GM21360 (cell line): ENCODE results near the gene ERICH3.
A peak's percentile ranks its signal among the peaks of the same experiment; 100 is the strongest.
"Not testable (repeated sequence)": the region's sequence is repeated elsewhere in the genome, so short reads cannot be mapped to it uniquely, and the experiment has no call there.

Experiments
- ATAC-seq: cut with Tn5 transposase; IDR thresholded peaks from one replicate; pipeline ENCODE4 v1.9.1; 2021; ENCODE audit warnings: mild to moderate bottlenecking, moderate library complexity; ENCODE audit not compliant: unreplicated experiment

Gene ERICH3

DNA sequence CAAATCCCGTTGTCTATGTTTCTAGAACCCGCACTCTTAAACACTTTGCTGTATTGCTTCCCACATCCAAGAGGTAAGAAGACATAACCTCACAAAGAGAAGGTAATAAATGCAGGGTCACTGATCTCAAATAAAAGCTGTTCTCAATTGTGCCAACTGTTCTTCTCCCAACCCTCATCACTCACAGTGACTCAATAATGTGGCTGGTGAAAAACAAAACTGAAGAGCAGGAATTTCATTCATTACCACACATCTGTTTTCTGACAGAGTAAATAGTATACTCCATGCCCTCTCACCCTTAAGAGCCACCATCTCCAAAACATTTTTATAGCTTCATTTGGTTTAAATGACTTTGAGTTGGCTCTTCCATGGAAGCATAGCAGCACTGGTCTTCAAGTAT, 6.2 kb upstream of the ERICH3 start:
- ATAC-seq, result no peak

DNA sequence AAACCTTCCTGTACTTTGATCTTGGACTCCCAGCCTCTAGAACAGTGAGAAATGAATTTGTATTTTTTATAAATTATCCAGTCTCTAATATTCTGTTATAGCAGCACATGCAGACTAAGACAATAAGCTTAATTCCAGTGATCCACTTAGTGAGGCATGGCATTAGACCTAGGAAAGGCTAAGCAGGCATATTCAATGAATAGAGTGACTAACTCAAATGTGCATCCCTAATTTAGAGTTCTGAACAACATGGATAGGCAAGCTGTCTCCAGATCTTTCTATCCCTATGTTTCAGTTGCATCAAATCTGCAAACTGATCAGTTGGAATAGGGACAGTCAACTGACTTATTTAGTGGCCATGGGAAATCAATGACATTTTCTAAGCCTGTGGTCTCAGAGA, 4.3 kb upstream of the ERICH3 start:
- ATAC-seq, result no peak

DNA sequence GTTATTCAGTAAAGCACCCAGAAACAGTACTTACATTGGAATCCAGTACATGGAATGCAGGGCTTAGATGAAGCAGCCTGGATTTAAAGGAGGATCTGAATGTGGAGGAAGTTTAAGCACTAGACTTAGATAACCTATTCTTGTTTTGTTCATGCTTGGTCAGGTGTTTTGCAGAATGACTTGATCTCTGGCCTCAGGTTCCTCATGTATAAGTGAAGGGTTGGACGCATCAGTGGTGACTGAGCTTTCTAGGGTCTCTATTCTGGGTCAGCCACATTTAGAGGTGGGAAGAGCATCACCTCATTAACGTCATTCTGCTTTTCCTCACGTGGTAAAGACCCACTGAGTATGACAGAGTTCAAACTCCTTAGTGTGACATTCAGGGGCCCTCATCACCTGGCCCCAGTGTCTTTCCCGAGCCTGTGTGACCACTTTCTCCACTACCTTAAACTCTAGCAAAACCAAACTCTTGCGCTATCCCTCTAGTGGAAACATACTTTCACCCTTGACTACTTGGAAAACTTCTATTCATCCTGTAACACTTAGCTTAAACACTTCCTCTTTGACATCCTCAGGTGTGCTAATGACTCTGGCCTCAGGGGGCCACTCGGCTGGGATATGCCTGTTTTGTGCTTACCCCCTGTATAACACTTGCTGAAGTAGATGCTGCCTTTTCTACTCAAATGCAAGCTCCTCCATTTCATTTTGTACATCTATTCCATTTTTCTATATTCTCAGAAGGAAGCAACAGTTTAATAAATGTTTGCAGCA, 871 bp upstream of the ERICH3 start:
- peak; percentile 37 for ATAC-seq

DNA sequence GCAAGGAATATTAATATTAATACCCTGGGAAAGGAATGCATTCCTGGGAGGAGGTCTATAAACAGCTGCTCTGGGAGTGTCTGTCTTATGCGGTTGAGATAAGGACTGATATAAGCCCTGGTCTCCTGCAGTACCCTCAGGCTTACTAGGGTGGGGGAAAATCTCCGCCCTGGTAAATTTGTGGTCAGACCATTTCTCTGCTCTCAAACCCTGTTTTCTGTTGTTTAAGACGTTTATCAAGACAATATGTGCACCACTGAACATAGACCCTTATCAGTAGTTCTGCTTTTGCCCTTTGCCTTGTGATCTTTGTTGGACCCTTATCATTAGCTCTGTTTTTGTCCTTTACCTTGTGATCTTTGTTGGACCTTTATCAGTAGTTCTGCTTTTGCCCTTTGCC, 2.7 kb downstream of the ERICH3 start:
- ATAC-seq, result not testable (repeated sequence)

DNA sequence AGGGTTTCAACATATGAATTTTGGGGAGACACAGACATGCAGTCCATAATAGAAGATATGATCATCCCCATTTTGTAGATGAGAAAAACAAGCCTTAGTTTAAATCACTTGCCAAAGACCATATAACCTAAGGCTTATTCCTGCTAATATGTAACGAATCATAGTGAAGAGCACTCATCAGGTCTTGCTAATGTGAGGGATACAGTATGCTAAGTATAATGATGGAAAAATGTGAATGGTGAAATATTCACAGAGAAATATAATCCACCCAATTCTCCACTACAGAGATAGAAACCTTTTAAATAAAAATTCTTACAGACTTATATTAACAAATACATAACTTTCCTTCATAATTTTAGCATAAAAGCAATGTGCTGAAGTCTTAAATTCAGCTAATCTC, 18.9 kb downstream of the ERICH3 start:
- no peak for ATAC-seq

DNA sequence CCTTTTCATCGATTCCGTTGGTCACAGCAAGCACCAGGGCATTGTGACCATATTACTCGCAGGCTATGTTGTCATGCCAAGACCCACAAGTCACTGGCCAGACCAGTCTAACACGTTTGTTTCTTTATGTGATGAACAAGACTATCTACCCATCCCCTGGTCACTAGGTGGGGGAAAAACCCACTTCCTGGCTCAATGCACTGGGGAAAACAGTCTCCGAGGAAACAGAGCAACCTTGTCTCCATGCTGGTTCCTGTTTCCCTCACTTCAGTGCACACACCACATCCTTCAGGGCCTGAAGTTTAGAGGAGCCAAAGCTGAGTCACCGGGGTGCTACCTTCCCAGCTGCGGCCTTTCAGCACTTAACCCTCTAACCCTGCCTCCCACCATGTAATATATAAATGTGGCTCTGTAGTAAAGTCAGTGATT, 20.9 kb downstream of the ERICH3 start:
- ATAC-seq, result peak; percentile 98

DNA sequence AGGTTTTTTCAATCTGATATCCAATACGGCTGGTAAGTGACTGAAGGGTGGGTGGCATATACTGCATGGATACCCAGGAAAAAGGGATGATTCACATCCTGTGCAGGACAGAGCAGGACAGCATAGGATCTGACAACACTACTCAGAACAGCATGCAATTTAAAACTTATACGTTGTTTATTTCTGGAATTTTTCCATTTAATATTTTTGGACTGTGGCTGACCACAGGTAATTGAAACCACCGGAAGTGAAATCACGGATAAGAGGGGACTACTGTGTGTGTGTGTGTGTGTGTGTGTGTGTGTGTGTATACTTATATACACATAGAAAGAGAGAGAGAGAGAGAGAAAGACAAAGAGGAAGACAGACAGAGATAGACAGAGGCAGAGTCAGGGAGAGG, 23.0 kb downstream of the ERICH3 start:
- no peak for ATAC-seq

DNA sequence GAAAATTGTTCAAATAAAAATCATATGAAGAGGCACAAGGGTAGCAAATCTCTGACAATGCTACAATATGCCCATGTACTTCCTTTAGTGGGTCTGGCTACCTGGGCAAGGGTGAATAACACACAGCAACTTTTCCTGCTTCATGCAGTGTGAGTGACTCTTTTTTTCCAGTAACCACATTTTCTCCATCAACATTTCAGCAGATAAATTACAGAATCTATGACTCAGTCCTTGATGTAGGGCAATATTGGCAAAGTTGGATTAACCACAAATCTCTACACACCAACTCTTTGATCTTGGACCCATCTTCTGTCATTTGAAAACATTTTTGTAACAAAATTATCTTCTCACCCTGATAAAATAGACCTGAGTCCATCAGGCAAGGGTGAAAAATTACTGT, 31.7 kb downstream of the ERICH3 start:
- no peak for ATAC-seq

DNA sequence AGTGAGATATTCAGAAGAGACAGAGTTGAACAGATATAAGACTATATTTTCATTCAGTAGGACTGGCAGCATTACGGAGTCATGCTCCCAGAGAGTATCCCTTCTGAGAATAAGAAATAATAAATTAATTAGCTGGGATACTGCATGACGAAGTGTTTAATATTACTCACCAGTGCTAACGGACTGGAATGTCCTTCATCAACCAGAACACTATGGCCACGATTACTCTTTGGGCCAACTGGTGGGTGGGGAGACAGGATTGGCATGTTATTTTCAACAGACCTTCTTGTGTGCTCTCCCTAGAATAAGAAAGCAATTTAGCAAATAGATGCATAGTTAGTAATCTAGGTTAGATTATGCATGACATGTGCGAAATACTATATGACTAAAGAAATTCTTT, 32.4 kb downstream of the ERICH3 start:
- no peak for ATAC-seq

DNA sequence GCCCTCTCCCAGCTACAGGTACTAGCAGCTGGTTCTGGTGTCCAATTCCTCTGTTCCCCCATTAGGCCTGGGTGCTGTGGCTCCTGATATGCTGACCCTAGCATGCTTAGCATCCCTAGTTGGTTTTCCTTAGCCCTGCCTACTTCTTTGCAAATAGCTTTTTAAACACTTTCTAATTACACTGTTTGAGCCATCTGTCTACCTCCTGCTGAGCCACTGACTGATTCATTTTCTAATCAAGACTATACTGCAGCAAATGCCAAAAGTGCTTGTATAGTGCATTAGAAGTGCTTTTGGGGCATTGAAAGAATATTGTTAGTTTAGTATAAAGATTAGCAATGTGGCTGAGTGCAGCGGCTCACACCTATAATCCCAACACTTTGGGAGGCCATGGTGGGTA, 36.3 kb downstream of the ERICH3 start:
- no peak for ATAC-seq

DNA sequence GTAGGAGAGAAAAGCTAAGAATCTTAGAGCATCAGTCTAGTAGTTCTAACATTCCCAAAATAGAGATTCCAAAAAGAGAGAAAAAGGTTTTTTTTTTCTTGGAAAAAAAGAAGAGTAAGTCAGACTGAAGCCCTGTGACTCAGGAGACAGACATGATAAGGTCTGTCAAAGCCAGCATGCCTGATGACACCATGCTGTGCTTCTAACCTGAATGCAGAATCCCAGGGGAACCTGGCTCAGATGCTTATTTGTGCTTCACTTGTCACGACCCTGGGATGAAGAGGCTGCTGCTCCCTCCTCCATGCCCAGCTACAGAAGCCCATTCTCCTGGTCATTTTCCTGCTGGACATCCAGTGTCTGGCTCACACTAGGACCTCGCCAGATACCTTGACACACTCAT, 44.3 kb downstream of the ERICH3 start:
- ATAC-seq, result no peak

DNA sequence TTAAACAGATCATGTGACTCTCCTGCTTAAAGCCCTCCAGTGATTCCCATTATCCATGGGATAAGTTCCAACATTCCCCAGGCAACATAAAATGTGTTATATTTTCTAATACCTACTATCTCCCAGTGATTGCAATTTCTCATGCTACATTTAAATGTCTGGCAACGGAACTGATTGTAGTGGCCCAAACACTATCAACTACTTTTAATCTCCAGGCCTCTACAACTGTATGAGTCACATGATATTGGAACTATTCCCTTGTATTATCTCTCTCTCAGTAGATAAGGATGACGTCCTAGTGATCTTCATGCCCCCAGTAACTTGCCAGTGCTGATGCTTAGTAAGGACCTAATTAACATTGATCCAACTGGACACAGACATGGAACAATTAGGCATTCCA, 49.9 kb downstream of the ERICH3 start:
- ATAC-seq, result no peak

DNA sequence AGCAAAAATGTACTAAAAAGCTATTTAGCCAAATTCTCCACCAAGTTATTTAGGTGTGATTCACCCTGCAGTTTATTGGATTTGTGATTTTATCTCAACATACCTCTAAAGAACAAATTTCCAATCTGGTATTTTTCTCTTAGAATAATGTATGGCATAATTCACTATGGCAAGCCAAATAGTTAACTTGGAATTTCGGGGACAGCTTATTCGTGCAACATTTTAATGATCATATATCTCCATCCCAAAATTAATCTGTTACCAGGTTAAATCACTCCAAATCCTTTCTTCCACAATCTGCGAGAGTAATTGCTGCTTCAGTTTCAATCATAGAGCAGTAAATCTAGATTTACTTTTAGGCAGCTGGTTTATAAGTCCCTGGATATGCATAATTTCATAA, 53.4 kb downstream of the ERICH3 start:
- no peak for ATAC-seq

DNA sequence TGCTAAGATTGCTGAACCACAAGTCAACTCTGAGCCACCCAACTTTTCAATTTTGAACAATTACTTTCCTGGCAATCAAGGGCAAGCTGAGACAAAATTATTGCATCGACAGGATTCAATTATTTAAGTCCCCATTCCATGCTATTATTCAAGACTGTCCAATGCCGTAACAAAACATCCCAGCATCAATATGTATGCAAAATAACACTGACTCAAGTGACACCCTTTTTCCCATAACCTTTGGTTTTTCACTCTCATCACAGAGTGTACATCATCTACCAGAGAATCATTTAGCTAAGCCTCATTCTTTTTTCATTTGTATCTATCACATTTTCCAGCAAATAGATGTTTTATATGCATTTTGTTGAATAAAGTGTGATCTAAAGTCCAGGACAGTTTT, 54.6 kb downstream of the ERICH3 start:
- no peak for ATAC-seq

DNA sequence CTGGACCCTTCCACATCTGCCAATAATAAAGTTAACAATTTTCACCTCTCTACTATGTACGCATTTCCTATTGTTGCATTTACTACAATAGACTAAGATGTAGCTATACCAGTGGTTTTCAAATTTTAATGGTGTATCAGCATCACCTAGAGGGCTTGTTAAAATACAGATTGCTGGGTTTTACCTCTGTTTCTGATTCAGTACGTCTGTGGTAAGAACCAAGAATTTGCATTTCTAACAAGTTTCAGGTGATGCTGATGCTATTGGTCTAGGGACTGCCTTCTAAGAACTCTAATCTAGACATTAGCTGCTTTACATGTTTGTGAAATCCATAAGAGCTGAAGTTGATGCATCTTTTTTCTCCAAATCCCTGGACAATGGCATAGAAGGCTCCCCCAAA, 59.7 kb downstream of the ERICH3 start:
- no peak for ATAC-seq

DNA sequence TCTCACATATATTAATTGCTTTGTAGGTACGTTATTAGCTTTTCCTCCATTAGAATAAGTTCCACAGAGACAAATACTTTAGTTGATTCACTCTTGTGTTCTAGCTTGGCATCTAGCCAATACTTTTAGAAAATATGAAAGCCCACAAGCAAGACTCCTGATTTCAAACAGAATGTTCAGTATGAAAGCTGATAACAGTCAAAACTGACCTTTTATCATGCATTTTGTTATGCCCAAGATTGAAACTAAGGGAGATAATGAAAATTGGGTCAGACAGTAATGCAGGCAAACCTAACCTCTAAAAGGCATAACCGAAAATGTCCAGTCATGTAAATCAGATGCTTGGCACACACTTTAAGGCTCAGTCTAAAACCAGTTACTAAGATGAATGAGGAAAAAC, 61.7 kb downstream of the ERICH3 start:
- ATAC-seq, result no peak

DNA sequence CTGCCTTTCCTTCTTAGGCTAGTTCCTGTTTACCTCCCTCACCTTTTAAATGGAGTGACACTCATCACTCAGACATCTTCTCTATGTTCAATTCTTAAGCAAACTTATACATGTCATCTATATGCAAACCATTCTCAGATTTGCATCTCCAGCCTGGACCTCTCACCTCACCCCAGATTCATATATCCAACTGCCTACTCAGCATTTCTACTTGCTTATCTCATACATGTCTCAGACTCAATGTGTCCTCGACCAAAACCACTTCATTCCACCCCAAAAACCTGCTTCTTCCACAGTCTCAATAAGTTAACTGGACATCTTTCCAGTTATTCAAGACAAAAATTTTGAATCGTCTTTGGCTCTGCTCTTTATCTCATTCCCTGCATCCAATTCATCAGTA, 62.6 kb downstream of the ERICH3 start:
- ATAC-seq, result no peak

DNA sequence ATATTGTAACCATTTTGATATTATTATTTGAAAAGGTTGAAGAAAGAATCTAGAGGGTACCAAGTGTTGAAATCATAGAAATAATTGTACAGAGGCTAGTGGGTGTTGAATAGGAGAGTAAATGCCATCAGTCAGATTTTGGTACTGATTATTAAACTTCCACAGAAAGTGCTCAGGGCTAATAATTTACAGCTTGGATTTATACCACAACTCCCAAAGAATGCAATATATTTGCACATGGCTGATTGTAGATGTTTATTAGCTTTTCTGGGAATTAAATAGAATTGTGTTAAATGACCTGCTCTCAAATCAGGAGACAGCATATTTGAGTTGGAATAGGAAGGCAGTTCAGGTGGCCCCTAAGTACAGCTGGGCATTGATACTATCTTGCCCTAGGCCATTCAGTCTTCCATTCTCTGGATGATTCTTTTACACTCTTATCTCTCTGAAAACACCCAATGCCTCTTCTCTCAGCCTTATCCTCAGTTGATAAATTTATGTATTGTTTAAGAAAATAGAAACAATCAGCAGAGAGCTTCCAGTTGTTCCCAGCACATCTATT, 63.7 kb downstream of the ERICH3 start:
- ATAC-seq, result no peak

DNA sequence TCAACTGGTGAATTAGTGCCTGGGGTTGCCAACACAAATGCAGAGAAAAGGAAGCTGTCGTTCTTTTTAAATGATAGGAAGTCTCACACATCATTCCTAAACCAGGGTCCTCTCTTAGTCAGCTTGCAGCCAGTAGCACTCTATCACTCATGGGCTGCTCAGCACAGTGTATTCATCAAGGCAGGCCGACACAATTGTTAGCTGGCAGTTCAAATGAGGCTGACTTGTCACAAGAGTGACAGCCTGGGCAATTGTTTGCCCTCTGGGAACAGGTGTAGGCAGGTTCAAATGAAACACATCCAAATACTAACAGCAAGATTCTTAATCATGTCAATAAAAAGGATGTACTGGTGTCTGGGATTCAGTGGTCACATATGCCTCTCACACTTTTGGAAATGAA, 76.9 kb downstream of the ERICH3 start:
- ATAC-seq, result no peak

DNA sequence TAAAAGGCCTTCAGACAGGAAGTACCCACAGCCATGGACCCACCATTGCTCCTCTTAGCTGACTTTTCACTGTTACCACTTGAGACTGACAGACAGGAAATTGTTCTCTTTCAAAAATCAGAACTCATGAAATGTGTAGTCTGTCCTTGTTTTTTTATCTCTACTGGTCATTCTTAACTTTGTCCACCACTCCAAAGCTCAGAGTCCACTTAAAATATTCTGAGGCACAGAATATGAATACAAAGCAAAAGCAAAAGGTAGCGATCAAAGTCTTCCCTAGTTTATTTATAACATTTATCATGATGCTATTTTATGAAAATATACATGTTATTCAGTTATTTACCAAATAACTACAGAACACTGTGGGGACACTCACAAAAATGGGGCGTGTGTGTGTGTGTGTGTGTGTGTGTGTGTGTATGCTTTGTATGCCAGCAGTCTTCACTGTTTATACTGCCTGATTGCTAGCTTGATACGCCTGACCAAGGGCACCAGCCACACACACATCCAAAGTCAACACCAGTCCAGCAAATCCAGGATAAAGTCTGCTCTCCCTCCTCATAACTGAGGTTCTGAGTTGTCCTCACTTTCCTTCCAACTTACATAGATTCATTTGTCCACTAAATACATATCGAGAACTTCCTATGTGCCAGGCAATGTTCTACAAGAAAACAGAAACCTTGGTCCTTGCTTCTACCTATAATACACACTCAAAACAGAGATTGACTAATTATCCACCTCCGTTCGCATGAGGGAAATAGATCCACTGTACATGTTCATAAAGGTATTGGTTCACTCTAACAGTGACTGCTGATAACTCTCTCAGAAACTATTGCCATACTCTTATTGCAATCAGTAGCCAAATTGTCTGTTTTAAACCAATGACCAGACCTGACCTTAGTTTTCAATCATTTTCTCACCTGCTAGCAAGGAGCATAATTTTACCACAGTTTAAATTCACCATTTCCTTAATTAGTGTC, 79.4 kb downstream of the ERICH3 start:
- no peak for ATAC-seq

DNA sequence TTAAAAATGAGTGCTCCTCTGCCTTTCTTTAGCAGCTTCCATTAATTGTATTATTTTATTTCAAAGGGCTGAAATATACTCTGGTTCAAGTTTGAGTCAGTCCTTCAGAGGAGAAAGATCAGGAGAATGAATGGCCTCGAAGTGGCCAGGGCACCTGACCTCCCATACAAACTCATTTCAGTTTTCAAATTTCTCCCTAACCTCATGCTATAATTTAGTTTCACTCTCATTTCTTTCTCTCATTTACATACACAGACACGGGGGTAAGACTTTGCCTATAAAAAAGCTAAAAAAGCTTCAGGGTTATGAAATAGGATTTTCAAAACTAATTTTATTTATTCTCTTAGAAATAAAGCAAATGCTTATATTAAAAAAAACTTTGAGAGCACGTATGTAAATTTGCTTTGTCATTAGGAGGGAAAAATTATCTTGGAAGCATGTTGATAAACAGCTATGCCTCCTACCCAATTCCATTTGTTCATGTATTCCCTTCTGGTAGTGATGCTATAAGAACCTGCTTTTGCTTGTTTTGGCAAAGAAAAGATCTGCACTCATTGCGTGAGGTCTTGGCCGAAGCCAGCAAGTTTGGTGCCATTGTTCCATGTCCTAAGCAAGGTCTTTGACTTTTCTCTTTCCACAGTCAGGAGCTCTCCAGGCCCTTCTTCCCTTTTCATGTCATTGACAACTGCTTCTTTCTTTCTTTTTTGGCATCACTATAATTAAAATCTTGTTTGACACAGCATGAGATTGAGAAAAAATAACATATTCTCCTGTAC, 80.8 kb downstream of the ERICH3 start:
- ATAC-seq, result no peak
